GM21529 (cell line): Measurements from ENCODE around the gene DCTN1.

Experiments used
- ATAC-seq: cut with Tn5 transposase; IDR thresholded peaks from one replicate; pipeline ENCODE4 v1.9.1; 2021; ENCODE audit not compliant: unreplicated experiment

Gene DCTN1

GRCh38 chr2:74414441-74414840 is 34.3 kb upstream of the DCTN1 start:
- ATAC-seq = no peak

GRCh38 chr2:74413001-74413698 is 33.0 kb upstream of the DCTN1 start:
- no peak for ATAC-seq

DNA sequence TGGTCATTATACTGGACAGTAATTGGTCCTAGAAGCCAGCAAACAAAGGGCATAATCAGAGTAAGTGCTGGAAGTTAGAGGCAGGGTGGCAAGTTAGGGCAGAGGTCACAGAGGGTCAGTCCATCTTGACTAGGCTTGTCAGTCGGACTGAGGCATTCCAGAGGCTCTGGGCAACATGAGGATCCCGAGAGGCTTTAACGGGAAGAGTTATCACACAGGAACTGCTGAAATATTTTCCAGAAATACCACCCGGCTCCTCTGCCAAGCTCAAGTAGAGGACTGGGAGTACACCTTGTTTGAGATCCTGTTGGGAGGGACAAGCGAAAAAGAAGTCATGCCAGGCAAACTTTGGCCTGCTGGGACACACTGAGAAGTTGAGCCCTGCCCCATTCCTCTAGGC is 27.6 kb upstream of the DCTN1 start:
- ATAC-seq = no peak

GRCh38 chr2:74406035-74406434 is 25.9 kb upstream of the DCTN1 start:
- peak; percentile 51 for ATAC-seq

DNA sequence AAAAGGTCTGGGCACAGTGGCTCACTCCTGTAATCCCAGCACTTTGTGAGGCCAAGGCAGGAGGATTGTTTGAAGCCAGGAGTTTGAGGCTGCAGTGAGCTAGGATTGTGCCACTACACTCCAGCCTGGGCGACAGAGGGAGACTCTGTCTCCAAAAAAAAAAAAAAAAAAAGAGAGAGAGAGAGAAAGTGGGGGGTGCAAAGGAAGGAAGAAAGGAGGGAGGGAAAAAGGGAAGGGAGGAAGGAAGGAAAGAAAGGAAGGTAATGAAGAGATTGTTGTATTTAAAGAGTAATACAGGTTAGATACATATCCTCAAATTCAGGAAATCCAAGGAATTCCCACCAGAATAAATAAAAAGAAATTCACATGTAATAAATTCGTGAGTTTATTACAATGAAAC is 21.8 kb upstream of the DCTN1 start:
- no peak for ATAC-seq

DNA sequence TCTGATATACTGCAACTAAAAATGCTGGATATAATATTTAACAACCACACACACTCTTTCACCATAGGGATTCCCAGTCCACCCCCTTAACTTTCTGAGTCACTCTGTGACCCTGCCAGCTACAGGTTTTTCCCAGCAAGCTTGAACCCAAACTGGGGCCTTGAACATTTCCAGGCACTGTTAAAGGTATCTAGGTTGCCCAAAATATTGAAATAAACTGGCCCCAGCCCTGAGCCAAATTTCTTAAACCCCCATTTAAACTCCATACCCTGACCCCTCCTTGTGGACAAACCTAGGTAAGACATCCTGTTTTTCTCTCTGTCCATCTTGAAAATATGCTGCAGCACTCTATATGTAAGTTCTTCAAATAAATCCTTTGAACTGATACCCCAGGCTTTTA is 19.7 kb upstream of the DCTN1 start:
- no peak for ATAC-seq

DNA sequence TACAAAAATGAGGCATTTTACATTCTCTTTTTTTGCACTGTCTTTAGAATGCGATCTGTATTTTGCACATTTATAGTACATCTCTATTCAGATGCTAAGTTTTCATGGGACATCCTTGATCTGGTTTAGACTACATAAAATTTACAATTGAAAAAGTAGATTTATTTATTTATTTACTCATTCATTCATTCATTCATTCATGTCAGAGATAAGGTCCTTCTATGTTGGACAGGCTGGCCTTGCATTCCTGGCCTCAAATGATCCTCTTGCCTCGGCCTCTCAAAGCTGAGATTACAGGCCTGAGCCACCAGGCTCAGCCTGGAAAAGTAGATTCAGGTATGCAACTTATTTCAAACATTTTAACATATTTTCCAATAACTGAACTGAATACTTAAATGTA is 16.0 kb upstream of the DCTN1 start:
- no peak for ATAC-seq

DNA sequence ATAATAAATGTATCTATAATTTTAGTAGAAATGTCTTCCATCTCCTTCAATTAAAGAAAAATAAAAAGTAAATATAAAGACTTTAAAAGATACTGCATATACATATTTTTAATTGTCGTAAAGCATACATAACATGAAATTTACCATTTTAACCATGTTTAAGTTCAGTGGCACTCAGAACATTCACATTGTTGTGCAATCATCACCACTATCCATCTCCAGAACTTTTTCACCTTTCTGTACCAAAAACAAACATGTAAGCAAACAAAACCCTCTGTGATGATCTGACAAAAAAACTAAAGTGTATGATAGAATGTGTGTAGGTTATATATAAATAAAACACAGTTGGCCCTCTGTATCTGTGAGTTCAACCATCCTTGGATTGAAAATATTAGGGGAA is 13.4 kb upstream of the DCTN1 start:
- ATAC-seq = no peak

DNA sequence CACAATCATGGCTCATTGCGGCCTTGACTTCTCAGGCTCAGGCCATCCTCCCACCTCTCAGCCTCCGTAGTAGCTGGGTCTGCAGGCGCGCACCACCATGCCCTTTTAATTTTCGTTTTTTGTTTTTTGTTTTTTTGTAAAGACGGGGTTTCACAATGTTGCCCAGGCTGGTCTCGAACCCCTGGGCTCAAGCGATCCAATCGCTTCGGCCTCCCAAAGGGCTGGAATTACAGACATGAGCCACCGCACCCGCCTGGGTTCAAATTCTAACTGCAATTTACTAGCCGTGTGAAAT is 12.3 kb upstream of the DCTN1 start:
- ATAC-seq = no peak

DNA sequence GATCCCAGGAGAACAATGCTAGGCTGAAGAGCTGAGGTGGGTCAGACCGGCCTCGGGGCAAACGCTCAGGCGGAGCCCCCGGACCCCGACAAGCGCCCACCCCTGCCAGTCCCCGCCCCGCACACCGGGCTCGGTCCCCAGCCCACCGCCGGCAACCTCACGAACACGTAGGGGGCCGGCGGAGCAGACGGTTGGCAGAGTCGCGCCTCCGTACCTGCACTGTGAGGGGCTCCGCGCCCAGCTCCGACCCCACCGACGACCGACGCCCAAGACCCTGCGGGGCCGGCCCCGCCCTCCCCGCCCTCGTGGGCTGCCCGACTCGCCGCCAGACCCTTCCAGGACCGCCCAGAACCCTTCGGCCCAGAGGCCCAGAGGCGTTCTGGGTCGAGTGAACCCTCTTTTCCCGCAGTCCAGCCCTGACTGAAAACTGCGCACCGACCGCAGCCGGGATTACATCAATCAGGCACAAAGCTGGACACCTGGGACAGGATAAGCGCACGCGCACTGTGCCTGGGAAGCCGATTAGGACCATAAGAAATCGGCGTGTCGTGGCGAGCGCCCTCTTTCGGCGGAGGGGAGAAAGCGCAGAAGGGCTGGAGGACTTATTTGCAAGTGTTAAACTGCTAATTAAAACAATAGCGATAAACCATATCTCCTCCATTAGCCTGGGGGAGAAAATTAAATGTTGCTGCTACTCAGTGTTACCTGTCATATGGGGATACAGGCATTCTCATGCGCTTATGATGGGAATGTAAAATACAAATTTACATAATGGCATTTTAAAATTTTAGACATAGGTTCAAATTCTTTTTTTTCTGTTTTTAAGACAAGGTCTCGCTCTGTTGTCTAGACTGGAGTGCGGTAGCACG is 11.7 kb upstream of the DCTN1 start:
- ATAC-seq = peak; percentile 70

DNA sequence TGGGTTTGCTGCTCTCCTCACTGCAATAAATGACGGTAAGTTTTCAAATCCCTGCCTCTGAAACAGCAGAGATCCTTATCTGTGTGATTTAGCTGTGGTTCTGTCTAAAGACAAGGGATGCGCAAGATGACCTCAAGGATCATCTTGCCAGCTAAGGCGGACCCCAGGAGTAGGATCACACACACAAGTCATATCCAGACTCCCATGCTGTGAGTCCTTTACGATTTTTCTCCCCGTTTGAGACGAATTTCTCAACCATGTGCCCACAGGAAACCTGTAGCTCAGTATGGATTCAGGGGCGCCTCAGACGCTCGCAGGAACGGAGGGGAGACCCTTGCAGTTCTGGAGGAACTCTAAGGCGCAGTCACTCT is 11.1 kb upstream of the DCTN1 start:
- peak; percentile 38 for ATAC-seq

GRCh38 chr2:74390606-74391005 is 10.5 kb upstream of the DCTN1 start:
- no peak for ATAC-seq

DNA sequence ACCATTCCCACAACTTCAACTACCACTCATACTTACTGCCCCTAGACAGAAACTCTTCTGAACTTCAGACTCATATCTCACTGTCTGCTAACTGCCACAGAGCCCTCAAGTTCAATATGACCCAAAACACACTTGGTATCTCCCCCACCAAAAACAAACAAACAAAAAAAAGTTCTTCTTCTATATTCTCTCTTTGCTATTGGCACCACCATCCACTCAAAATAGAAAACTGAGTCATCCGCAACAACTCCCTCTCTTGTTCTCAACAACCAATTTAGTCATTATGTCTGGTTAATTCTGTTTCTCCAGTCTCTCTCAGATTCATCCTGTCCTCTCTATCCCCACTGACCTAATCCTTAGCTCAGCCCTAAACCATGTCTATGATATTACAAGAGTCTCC is 7.2 kb upstream of the DCTN1 start:
- no peak for ATAC-seq

DNA sequence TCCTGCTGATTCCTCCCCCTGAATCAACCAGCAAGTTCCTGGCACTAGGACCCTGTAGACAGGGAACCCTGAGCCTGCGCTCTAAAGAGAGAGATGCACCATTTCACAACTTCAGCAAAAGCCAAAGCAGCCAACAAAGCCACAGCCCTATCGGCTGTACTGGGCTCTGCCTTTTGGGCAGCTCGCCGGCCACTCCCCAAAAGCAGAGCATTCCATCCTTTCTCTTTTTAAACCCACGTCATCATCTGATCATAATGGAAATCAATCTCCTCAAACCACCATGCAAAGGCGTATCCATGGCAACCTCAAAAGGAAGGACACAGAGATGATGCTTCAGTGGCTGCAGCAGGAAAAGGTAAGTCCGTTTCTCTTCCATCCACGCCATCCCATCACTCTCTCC is 5.3 kb upstream of the DCTN1 start:
- ATAC-seq = no peak

GRCh38 chr2:74384051-74384450 is 3.9 kb upstream of the DCTN1 start:
- no peak for ATAC-seq

DNA sequence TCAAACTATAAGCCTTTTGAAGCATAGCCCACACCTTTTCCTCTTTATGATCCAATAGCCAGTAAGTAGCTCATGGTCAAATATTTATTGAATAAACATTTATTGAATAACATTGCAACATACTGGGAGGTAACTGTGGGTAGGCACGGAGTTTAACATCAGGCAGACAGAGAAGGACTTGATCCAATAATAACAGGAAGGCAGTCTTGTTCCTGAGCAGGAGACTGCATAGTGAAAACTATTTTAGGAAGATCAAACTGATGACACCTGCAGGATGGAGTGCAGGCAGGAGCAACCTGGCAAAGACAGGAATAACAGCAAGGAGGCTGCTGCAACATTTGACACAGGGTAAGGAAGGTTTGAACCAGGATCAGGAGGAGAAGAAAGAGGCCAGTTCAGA is 3.1 kb upstream of the DCTN1 start:
- ATAC-seq = no peak

GRCh38 chr2:74381751-74382150 is 1.6 kb upstream of the DCTN1 start:
- ATAC-seq = no peak

GRCh38 chr2:74378007-74378406 is 2.1 kb downstream of the DCTN1 start:
- ATAC-seq = no peak

GRCh38 chr2:74375838-74376237 is 4.3 kb downstream of the DCTN1 start:
- no peak for ATAC-seq

DNA sequence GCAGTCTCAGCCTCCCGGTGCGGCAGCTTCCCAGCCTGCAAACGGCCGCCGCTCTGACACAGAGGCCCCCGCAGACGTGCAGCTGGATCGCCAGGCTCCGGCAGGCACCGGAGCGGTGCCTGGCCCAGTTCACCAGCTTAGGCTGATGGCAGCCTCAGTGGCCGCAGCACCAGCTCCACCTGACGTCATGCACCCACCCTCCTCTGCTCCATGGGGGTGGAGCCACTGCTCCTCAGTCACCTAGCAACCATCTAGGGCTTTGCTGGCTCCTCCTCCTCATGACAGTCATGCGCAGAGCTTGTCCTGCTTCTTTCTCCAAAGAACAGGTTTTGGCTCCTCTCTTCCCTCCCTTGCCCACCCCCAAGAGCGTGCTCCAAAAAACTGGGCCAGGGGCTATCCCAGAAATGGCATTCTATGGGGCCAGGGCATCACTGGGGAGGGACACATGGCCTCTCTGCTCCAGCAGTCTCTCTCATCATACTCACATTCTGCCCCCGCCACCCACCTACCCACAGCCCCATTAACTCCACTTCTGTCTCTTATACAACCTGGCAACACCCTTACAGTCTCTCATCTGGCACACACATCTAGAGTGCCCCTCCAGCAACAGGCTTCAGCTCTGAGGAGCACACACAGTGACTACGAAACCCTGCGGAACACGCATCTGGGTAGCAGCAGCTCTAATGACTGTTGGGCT is 5.5 kb downstream of the DCTN1 start:
- no peak for ATAC-seq

DNA sequence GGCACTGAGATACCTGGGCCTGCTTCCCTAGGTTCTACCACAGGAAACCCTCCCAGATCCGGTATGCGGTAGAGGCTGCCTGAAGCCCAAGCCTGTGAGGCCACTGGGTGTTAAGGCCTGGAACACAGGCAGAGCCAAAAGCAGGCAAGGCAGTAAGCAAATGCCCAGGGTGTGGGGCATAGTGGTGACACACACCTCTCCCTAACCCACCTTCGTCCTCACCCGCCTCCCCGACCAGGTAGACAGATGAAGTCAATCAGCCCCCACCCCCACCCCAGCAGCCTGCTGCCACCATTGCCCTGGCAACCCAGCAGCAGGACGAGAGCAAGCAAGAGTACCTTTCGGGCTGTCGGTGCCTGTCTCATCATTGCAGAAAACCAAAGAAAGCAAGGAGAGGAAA is 6.1 kb downstream of the DCTN1 start:
- ATAC-seq = no peak

GRCh38 chr2:74373221-74373676 is 6.9 kb downstream of the DCTN1 start:
- no peak for ATAC-seq
